Measurements from ENCODE around the gene IGSF11.

The IGSF11 gene

GRCh38 chr3:118942671-118943070 is 92.0 kb downstream of the IGSF11 start:
- Histone ChIP-seq H3K9me3 (replicated peaks in 1 of 11) (no peaks in the 10 kb centered on the region), H3K36me3 (no peaks in the 10 kb centered on the region), H4K20me1 (no peaks in the 10 kb centered on the region), H3K9ac (no peak overlapping the region), H3K4me2 (peak overlapping the region in 2 of 11 experiments; percentile 6 to 17; a peak in 3 of 22 replicates), H3K4me3 (no peak overlapping the region), H3K27me3 (no peaks in the 10 kb centered on the region), H3K4me1 (peaks cover 0 to 19% (median 0%) of the 10 kb centered on the region in 10 experiments; a peak in 7 of 20 replicates), H3K27ac (no peak overlapping the region)
- TF ChIP-seq Cebpa-rat (IDR thresholded peaks at IDR 0.05), result no peak

GRCh38 chr3:118942195-118942594 is 92.5 kb downstream of the IGSF11 start:
- Histone ChIP-seq H3K27ac (no peak overlapping the region), H3K27me3 (no peaks in the 10 kb centered on the region), H3K36me3 (no peaks in the 10 kb centered on the region), H3K4me3 (no peak overlapping the region), H3K4me2 (no peak overlapping the region), H3K9me3 (replicated peaks in 1 of 11) (no peaks in the 10 kb centered on the region), H3K9ac (no peak overlapping the region), H4K20me1 (no peaks in the 10 kb centered on the region), H3K4me1 (peaks cover 0 to 19% (median 0%) of the 10 kb centered on the region in 10 experiments; a peak in 7 of 20 replicates)
- no peak for TF ChIP-seq Cebpa-rat (IDR thresholded peaks at IDR 0.05)

- Histone ChIP-seq H3K9me3 (replicated peaks in 1 of 11) (no peaks in the 10 kb centered on the region), H3K27ac (no peak overlapping the region), H4K20me1 (no peaks in the 10 kb centered on the region), H3K9ac (no peak overlapping the region), H3K4me1 (peaks cover 0 to 19% (median 0%) of the 10 kb centered on the region in 10 experiments; a peak in 7 of 20 replicates), H3K4me3 (no peak overlapping the region), H3K27me3 (no peaks in the 10 kb centered on the region), H3K4me2 (no peak overlapping the region), H3K36me3 (no peaks in the 10 kb centered on the region)
- TF ChIP-seq Cebpa-rat (IDR thresholded peaks at IDR 0.05), result no peak
Measured at GRCh38 chr3:118941236-118941635, 93.4 kb downstream of the IGSF11 start.

GRCh38 chr3:118938183-118938961 is 96.3 kb downstream of the IGSF11 start:
- Histone ChIP-seq H3K4me3 (no peak overlapping the region), H3K9ac (no peak overlapping the region), H4K20me1 (no peaks in the 10 kb centered on the region), H3K4me2 (no peak overlapping the region), H3K9me3 (replicated peaks in 1 of 11) (no peaks in the 10 kb centered on the region), H3K36me3 (no peaks in the 10 kb centered on the region), H3K27ac (no peak overlapping the region), H3K4me1 (peaks cover 0 to 8% (median 0%) of the 10 kb centered on the region in 10 experiments; a peak in 5 of 20 replicates), H3K27me3 (no peaks in the 10 kb centered on the region)
- TF ChIP-seq Cebpa-rat (IDR thresholded peaks at IDR 0.05), result no peak

- Histone ChIP-seq H3K27me3 (no peaks in the 10 kb centered on the region), H3K4me1 (no peaks in the 10 kb centered on the region), H3K4me2 (no peak overlapping the region), H3K9ac (no peak overlapping the region), H3K4me3 (no peak overlapping the region), H3K27ac (no peak overlapping the region), H4K20me1 (no peaks in the 10 kb centered on the region), H3K36me3 (no peaks in the 10 kb centered on the region), H3K9me3 (replicated peaks in 1 of 11) (no peaks in the 10 kb centered on the region)
- TF ChIP-seq Cebpa-rat (IDR thresholded peaks at IDR 0.05), result no peak
Measured at GRCh38 chr3:118936811-118937210, 97.8 kb downstream of the IGSF11 start.

- H3K36me3 ChIP-seq, result no peaks in the 10 kb centered on the region
- no peaks in the 10 kb centered on the region for H4K20me1 ChIP-seq
- H3K4me2 ChIP-seq, result no peak overlapping the region
- H3K27me3 ChIP-seq, result no peaks in the 10 kb centered on the region
- no peak overlapping the region for H3K9ac ChIP-seq
- no peak overlapping the region for H3K4me3 ChIP-seq
- H3K9me3 ChIP-seq (replicated peaks in 1 of 11), result no peaks in the 10 kb centered on the region
- TF ChIP-seq Cebpa-rat (IDR thresholded peaks at IDR 0.05), result no peak
- no peaks in the 10 kb centered on the region for H3K4me1 ChIP-seq
- H3K27ac ChIP-seq, result no peak overlapping the region
Measured at GRCh38 chr3:118932822-118933558, 101.7 kb downstream of the IGSF11 start.

GRCh38 chr3:118931996-118932395 is 102.7 kb downstream of the IGSF11 start:
- Histone ChIP-seq H3K9me3 (replicated peaks in 1 of 11) (no peaks in the 10 kb centered on the region), H4K20me1 (no peaks in the 10 kb centered on the region), H3K4me2 (no peak overlapping the region), H3K9ac (no peak overlapping the region), H3K27ac (no peak overlapping the region), H3K4me3 (no peak overlapping the region), H3K4me1 (no peaks in the 10 kb centered on the region), H3K36me3 (no peaks in the 10 kb centered on the region), H3K27me3 (no peaks in the 10 kb centered on the region)
- no peak for TF ChIP-seq Cebpa-rat (IDR thresholded peaks at IDR 0.05)

- Histone ChIP-seq H3K27ac (no peak overlapping the region), H3K4me3 (no peak overlapping the region), H3K9ac (no peak overlapping the region), H4K20me1 (no peaks in the 10 kb centered on the region), H3K36me3 (no peaks in the 10 kb centered on the region), H3K27me3 (no peaks in the 10 kb centered on the region), H3K9me3 (replicated peaks in 1 of 11) (no peaks in the 10 kb centered on the region), H3K4me2 (no peak overlapping the region), H3K4me1 (no peaks in the 10 kb centered on the region)
- no peak for TF ChIP-seq Cebpa-rat (IDR thresholded peaks at IDR 0.05)
Measured at GRCh38 chr3:118927449-118927848, 107.2 kb downstream of the IGSF11 start.

- Histone ChIP-seq H3K36me3 (no peaks in the 10 kb centered on the region), H4K20me1 (no peaks in the 10 kb centered on the region), H3K4me2 (no peak overlapping the region), H3K4me3 (no peak overlapping the region), H3K4me1 (no peaks in the 10 kb centered on the region), H3K27me3 (no peaks in the 10 kb centered on the region), H3K9ac (no peak overlapping the region), H3K9me3 (replicated peaks in 1 of 11) (no peaks in the 10 kb centered on the region), H3K27ac (no peak overlapping the region)
- no peak for TF ChIP-seq Cebpa-rat (IDR thresholded peaks at IDR 0.05)
Measured at GRCh38 chr3:118912188-118912587, 122.5 kb downstream of the IGSF11 start.
